Gastrocnemius medialis (tissue), 4 donors: Measurements from ENCODE around the gene ADGRG4. TPM values are rescaled to one million over a fixed set of nuclear protein-coding genes. Genes with fewer than 3 reads are reported as not detected.

ENCODE experiments used
- ATAC-seq, 2 donors: fragments of 150-250 bp; one replicate each; pipeline ENCODE4 v1.9.1; 2016
- DNase-seq, 2 donors: peaks; one replicate each; pipeline ENCODE4 v3.0.0-alpha.2; 2019
- H3K27ac ChIP-seq, 4 donors: fragments of 200-600 bp; sonication (generic); 1 replicate in 1 of 4; 2 replicates in 3 of 4; pipeline ENCODE4 v1.5.1; 2016 to 2018; ENCODE audit warnings: mild to moderate bottlenecking in 2 of 4, moderate library complexity in 1 of 4
- H3K27me3 ChIP-seq, 3 donors: fragments of 200-600 bp; sonication (generic) in 2 of 3; 1 replicate in 1 of 3; 2 replicates in 2 of 3; pipeline versions ENCODE4 v1.5.1 to v1.6.0; 2016 to 2019; ENCODE audit warnings: mild to moderate bottlenecking in 1 of 3, moderate library complexity in 1 of 3
- H3K36me3 ChIP-seq, 2 donors: fragments of 200-600 bp; sonication (generic) in 1 of 2; one replicate each; pipeline ENCODE4 v1.5.1; 2017 to 2018
- H3K4me1 ChIP-seq, 2 donors: fragments of 200-600 bp; sonication (generic) in 1 of 2; one replicate each; pipeline ENCODE4 v1.5.1; 2016 to 2017; ENCODE audit warnings: mild to moderate bottlenecking in 2 of 2
- H3K4me3 ChIP-seq, 4 donors: fragments of 200-600 bp; sonication (generic) in 3 of 4; 1 replicate in 1 of 4; 2 replicates in 3 of 4; pipeline ENCODE4 v1.5.1; 2016 to 2019; ENCODE audit warnings: mild to moderate bottlenecking in 2 of 4
- H3K9me3 ChIP-seq, 3 donors: fragments of 200-600 bp; sonication (generic) in 2 of 3; 1 replicate in 1 of 3; 2 replicates in 2 of 3; pipeline ENCODE4 v1.5.1; 2016 to 2019
- CTCF ChIP-seq, 5 experiments: fragments of 450-650 bp in 3 of 5; fragments of 200-600 bp in 2 of 5; sonication (generic) in 2 of 5; IDR thresholded peaks in 4 of 5; conservative IDR thresholded peaks in 1 of 5; 1 replicate in 4 of 5; 2 replicates in 1 of 5; pipeline ENCODE4 v1.5.1; 2016 to 2019; ENCODE audit warnings: antibody characterized with exemption in 5 of 5, mild to moderate bottlenecking in 3 of 5, moderate library complexity in 3 of 5
- POLR2A ChIP-seq, 2 donors: fragments of 450-650 bp; IDR thresholded peaks; one replicate each; pipeline ENCODE4 v1.6.1; 2017; ENCODE audit warnings: antibody characterized with exemption in 2 of 2, mild to moderate bottlenecking in 2 of 2, moderate library complexity in 2 of 2
- in situ Hi-C, 4 donors: fragments of 200-750 bp; cut with MboI; loops; one replicate each; pipeline versions ENCODE4 v1.15.0 to v1.8.0; 2017; ENCODE audit warnings: low sequenced_read_pairs in 4 of 4
- intact Hi-C: fragments of 100-400 bp; cut with DNase I; formaldehyde crosslinking; loops from one replicate; pipeline ENCODE4 v1.15.1; 2023; ENCODE audit warnings: low total_unique reads
- total RNA-seq, 4 donors: library from RNA; depleted of rRNA; stranded (reverse); fragments of >200 nt; gene quantifications; one replicate each; pipeline versions ENCODE4 v1.1.0 to v1.2.3, GENCODE V29; 2016

Gene ADGRG4
- total RNA-seq, 4 donors from 2014 or later, result 0.04 TPM; not detected in 3

- Histone ChIP-seq H3K4me3 (no peak overlapping the region), H3K9me3 (peaks cover 0 to 4% (median 0%) of the 10 kb centered on the region in 3 donors), H3K4me1 (no peaks in the 10 kb centered on the region), H3K36me3 (no peaks in the 10 kb centered on the region), H3K27ac (no peak overlapping the region), H3K27me3 (no peaks in the 10 kb centered on the region)
- in situ Hi-C loops (loop anchor here in 1 of 4 donors (25.0 kb wide), 1 partner anchor 107 kb away; the partner anchor contains the start of genes BRS3 and HTATSF1), intact Hi-C loops (no loop called here)
- TF ChIP-seq POLR2A (IDR thresholded peaks at IDR 0.05) (no peak), CTCF (IDR thresholded peaks at IDR 0.05 in 4 of 5, conservative IDR thresholded peaks at IDR 0.05 in 1 of 5) (no peak)
- DNase-seq, result no peak
- no peak for ATAC-seq
Measured at GRCh38 chrX:136380010-136380769, 79.4 kb downstream of the ADGRG4 start.

- Histone ChIP-seq H3K27ac (no peak overlapping the region), H3K36me3 (no peaks in the 10 kb centered on the region), H3K9me3 (peaks cover 0 to 6% (median 0%) of the 10 kb centered on the region in 3 donors), H3K4me3 (no peak overlapping the region), H3K27me3 (no peaks in the 10 kb centered on the region), H3K4me1 (no peaks in the 10 kb centered on the region)
- ATAC-seq (no peak), DNase-seq (no peak)
- intact Hi-C loops, result no loop called here
- TF ChIP-seq POLR2A (IDR thresholded peaks at IDR 0.05), result no peak
- TF ChIP-seq CTCF (IDR thresholded peaks at IDR 0.05 in 4 of 5, conservative IDR thresholded peaks at IDR 0.05 in 1 of 5), result no peak
- in situ Hi-C loops, result loop anchor here in 1 of 4 donors (25.0 kb wide), 1 partner anchor 101 kb away; the partner anchor contains the start of genes BRS3 and HTATSF1
Measured at GRCh38 chrX:136386173-136386572, 85.4 kb downstream of the ADGRG4 start.

- Histone ChIP-seq H3K27ac (no peak overlapping the region), H3K9me3 (peaks cover 0 to 6% (median 0%) of the 10 kb centered on the region in 3 donors), H3K4me1 (no peaks in the 10 kb centered on the region), H3K27me3 (no peaks in the 10 kb centered on the region), H3K4me3 (no peak overlapping the region), H3K36me3 (no peaks in the 10 kb centered on the region)
- in situ Hi-C loops (loop anchor here in 1 of 4 donors (25.0 kb wide), 1 partner anchor 100 kb away; the partner anchor contains the start of genes BRS3 and HTATSF1), intact Hi-C loops (no loop called here)
- ATAC-seq, result no peak
- no peak for DNase-seq
- TF ChIP-seq CTCF (IDR thresholded peaks at IDR 0.05 in 4 of 5, conservative IDR thresholded peaks at IDR 0.05 in 1 of 5), result no peak
Measured at GRCh38 chrX:136386826-136387225, 86.1 kb downstream of the ADGRG4 start.

GRCh38 chrX:136387951-136388502, 87.3 kb downstream of the ADGRG4 start:
- no peak for TF ChIP-seq POLR2A (IDR thresholded peaks at IDR 0.05)
- no peak for TF ChIP-seq CTCF (IDR thresholded peaks at IDR 0.05 in 4 of 5, conservative IDR thresholded peaks at IDR 0.05 in 1 of 5)
- Histone ChIP-seq H3K4me1 (no peaks in the 10 kb centered on the region), H3K27ac (no peak overlapping the region), H3K36me3 (no peaks in the 10 kb centered on the region), H3K9me3 (peaks cover 0 to 6% (median 0%) of the 10 kb centered on the region in 3 donors), H3K4me3 (no peak overlapping the region), H3K27me3 (no peaks in the 10 kb centered on the region)
- no peak for DNase-seq
- intact Hi-C loops (no loop called here), in situ Hi-C loops (loop anchor here in 1 of 4 donors (25.0 kb wide), 1 partner anchor 99 kb away; the partner anchor contains the start of genes BRS3 and HTATSF1)
- ATAC-seq, result no peak
